Parathyroid adenoma (tissue), 2 donors: ENCODE data around the gene MACF1.

Source experiments
- H2AFZ ChIP-seq: fragments of 300-600 bp; sonication (generic); one replicate; pipeline ENCODE4 v1.7.0; 2017; ENCODE audit warnings: antibody characterized with exemption, mild to moderate bottlenecking
- H3K27ac ChIP-seq: fragments of 300-600 bp; sonication (generic); one replicate; pipeline ENCODE4 v1.7.0; 2017
- H3K27me3 ChIP-seq: fragments of 300-600 bp; sonication (generic); one replicate; pipeline ENCODE4 v1.7.0; 2017; ENCODE audit warnings: low read length; ENCODE audit not compliant: control insufficient read depth, insufficient read depth
- H3K36me3 ChIP-seq: fragments of 300-600 bp; sonication (generic); one replicate; pipeline ENCODE4 v1.7.0; 2017; ENCODE audit warnings: low read length; ENCODE audit not compliant: control insufficient read depth, insufficient read depth
- H3K4me1 ChIP-seq: fragments of 300-600 bp; sonication (generic); one replicate; pipeline ENCODE4 v1.7.0; 2017; ENCODE audit warnings: control low read depth
- H3K4me2 ChIP-seq: fragments of 300-600 bp; sonication (generic); one replicate; pipeline ENCODE4 v1.7.0; 2017; ENCODE audit warnings: low read length
- H3K4me3 ChIP-seq: fragments of 300-600 bp; sonication (generic); one replicate; pipeline ENCODE4 v1.7.0; 2017; ENCODE audit warnings: low read depth, low read length
- H3K79me2 ChIP-seq: fragments of 300-600 bp; sonication (generic); one replicate; pipeline ENCODE4 v1.7.0; 2017; ENCODE audit warnings: control low read depth
- H3K9ac ChIP-seq: fragments of 300-600 bp; sonication (generic); one replicate; pipeline ENCODE4 v1.7.0; 2017; ENCODE audit warnings: mild to moderate bottlenecking
- H3K9me3 ChIP-seq: fragments of 300-600 bp; sonication (generic); one replicate; pipeline ENCODE4 v1.7.0; 2017; ENCODE audit warnings: low read length; ENCODE audit not compliant: control insufficient read depth
- CTCF ChIP-seq: fragments of 300-600 bp; sonication (generic); IDR thresholded peaks from one replicate; pipeline ENCODE4 v1.7.0; 2017; ENCODE audit warnings: antibody characterized with exemption, mild to moderate bottlenecking
- donor health status: primary hyperparathyroidism.

The MACF1 gene

GRCh38 chr1:39214998-39215873 lies 10.7 kb downstream of the MACF1 start:
- peaks cover 5% of the 10 kb centered on the region for H3K4me1 ChIP-seq
- no peak overlapping the region for H3K9ac ChIP-seq
- H3K4me2 ChIP-seq = no peak overlapping the region
- peaks cover 16% of the 10 kb centered on the region for H3K79me2 ChIP-seq
- no peak overlapping the region for H3K27ac ChIP-seq
- H3K4me3 ChIP-seq = no peak overlapping the region
- no peaks in the 10 kb centered on the region for H3K36me3 ChIP-seq
- TF ChIP-seq CTCF = no peak
- no peak overlapping the region for H2AFZ ChIP-seq
- no peaks in the 10 kb centered on the region for H3K27me3 ChIP-seq
- H3K9me3 ChIP-seq = no peaks in the 10 kb centered on the region

GRCh38 chr1:39216771-39217170 lies 12.3 kb downstream of the MACF1 start:
- no peak for TF ChIP-seq CTCF
- Histone ChIP-seq H3K9me3 (no peaks in the 10 kb centered on the region), H3K27ac (no peak overlapping the region), H3K36me3 (no peaks in the 10 kb centered on the region), H3K4me1 (peaks cover 5% of the 10 kb centered on the region), H3K9ac (no peak overlapping the region), H3K27me3 (no peaks in the 10 kb centered on the region), H3K4me3 (no peak overlapping the region), H3K79me2 (peaks cover 13% of the 10 kb centered on the region), H3K4me2 (no peak overlapping the region), H2AFZ (no peak overlapping the region)

- Histone ChIP-seq H3K27me3 (no peaks in the 10 kb centered on the region), H2AFZ (no peak overlapping the region), H3K36me3 (no peaks in the 10 kb centered on the region), H3K9me3 (no peaks in the 10 kb centered on the region), H3K79me2 (peaks cover 21% of the 10 kb centered on the region), H3K9ac (no peak overlapping the region), H3K4me2 (no peak overlapping the region), H3K27ac (no peak overlapping the region), H3K4me3 (no peak overlapping the region), H3K4me1 (no peaks in the 10 kb centered on the region)
- TF ChIP-seq CTCF = no peak
Measured at GRCh38 chr1:39220891-39221870, 16.7 kb downstream of the MACF1 start.

- Histone ChIP-seq H3K79me2 (peaks cover 17% of the 10 kb centered on the region), H3K9ac (no peak overlapping the region), H3K4me1 (no peaks in the 10 kb centered on the region), H3K4me3 (no peak overlapping the region), H3K36me3 (no peaks in the 10 kb centered on the region), H2AFZ (no peak overlapping the region), H3K27me3 (no peaks in the 10 kb centered on the region), H3K9me3 (no peaks in the 10 kb centered on the region), H3K4me2 (no peak overlapping the region), H3K27ac (no peak overlapping the region)
- TF ChIP-seq CTCF = no peak
Measured at GRCh38 chr1:39224295-39224829, 19.9 kb downstream of the MACF1 start.
